PC-9 (cell line): Measurements from ENCODE around the gene TXNL4A. TPM values are rescaled to one million over a fixed set of nuclear protein-coding genes. Genes with fewer than 3 reads are reported as not detected.

Experiments
- BruUV-seq: library from RNA; stranded (reverse); fragments of 400-500 nt; replicated peaks from 2 replicates; lab custom pipeline; 2021; lab: Mats Ljungman, UMichigan
- CTCF ChIA-PET: fragments of 300-600 bp; sonication (Branson Sonifier 250); formaldehyde crosslinking; loops from one replicate; lab custom pipeline; 2022; ENCODE audit warnings: antibody characterized with exemption; lab: Charles Lee
- POLR2A ChIA-PET: fragments of 300-600 bp; sonication (Branson Sonifier 250); formaldehyde crosslinking; loops from one replicate; lab custom pipeline; 2022; ENCODE audit warnings: antibody characterized with exemption; ENCODE audit not compliant: unreplicated experiment; lab: Charles Lee
- DNase-seq, 2 experiments: peaks; one replicate each; pipeline versions ENCODE4 v3.0.0 to v3.0.0-alpha.2; 2015 to 2022; ENCODE audit warnings: mixed read lengths in 1 of 2
- H2AFZ ChIP-seq: fragments of 200-600 bp; sonication (generic); 2 replicates; pipeline ENCODE4 v1.8.1; 2017; ENCODE audit warnings: antibody characterized with exemption
- H3F3A ChIP-seq: fragments of 200-600 bp; sonication (generic); 2 replicates; pipeline ENCODE4 v1.8.1; 2017; ENCODE audit warnings: antibody characterized with exemption, mild to moderate bottlenecking, low read depth; ENCODE audit not compliant: insufficient read depth
- H3K27ac ChIP-seq: fragments of 200-600 bp; sonication (generic); 2 replicates; pipeline ENCODE4 v1.6.1; 2016; ENCODE audit warnings: mixed run types
- H3K27me3 ChIP-seq: fragments of 200-600 bp; sonication (generic); 2 replicates; pipeline ENCODE4 v1.6.1; 2016; ENCODE audit warnings: low read depth, mixed run types; ENCODE audit not compliant: insufficient read depth
- H3K36me3 ChIP-seq: fragments of 200-600 bp; sonication (generic); 2 replicates; pipeline ENCODE4 v1.6.1; 2016; ENCODE audit warnings: low read depth, mixed run types
- H3K4me1 ChIP-seq: fragments of 200-600 bp; sonication (generic); replicated peaks from 2 replicates; pipeline ENCODE4 v1.6.1; 2016; ENCODE audit warnings: mixed run types; ENCODE audit not compliant: insufficient read depth
- H3K4me2 ChIP-seq: fragments of 200-600 bp; sonication (generic); 2 replicates; pipeline ENCODE4 v1.6.1; 2017; ENCODE audit warnings: mixed run types
- H3K4me3 ChIP-seq: fragments of 200-600 bp; sonication (generic); 2 replicates; pipeline ENCODE4 v1.6.1; 2016; ENCODE audit warnings: mixed run types
- H3K79me2 ChIP-seq: fragments of 200-600 bp; sonication (generic); 2 replicates; pipeline ENCODE4 v1.6.1; 2017; ENCODE audit warnings: low read depth, mixed run types
- H3K9me2 ChIP-seq: fragments of 200-600 bp; sonication (generic); 2 replicates; pipeline ENCODE4 v1.8.1; 2017; ENCODE audit warnings: mild to moderate bottlenecking; ENCODE audit not compliant: insufficient read depth
- H3K9me3 ChIP-seq: fragments of 200-600 bp; sonication (generic); 2 replicates; pipeline ENCODE4 v1.8.1; 2016; ENCODE audit warnings: low read depth; ENCODE audit not compliant: insufficient read depth
- H4K20me1 ChIP-seq: fragments of 200-600 bp; sonication (generic); 2 replicates; pipeline ENCODE4 v1.8.1; 2017; ENCODE audit not compliant: insufficient read depth
- CTCF ChIP-seq: fragments of 200-600 bp; sonication (generic); conservative IDR thresholded peaks from 2 replicates; pipeline ENCODE4 v1.6.1; 2017; ENCODE audit warnings: mixed run types, antibody characterized with exemption, mild to moderate bottlenecking, moderate library complexity
- EZH2 ChIP-seq: fragments of 200-600 bp; sonication (generic); IDR thresholded peaks from 2 replicates; pipeline ENCODE4 v1.8.0; 2017; ENCODE audit warnings: antibody characterized with exemption, low read depth
- intact Hi-C: fragments of 100-400 bp; cut with micrococcal nuclease; formaldehyde crosslinking; loops from one replicate; pipeline ENCODE4 v1.10.0; 2022; ENCODE audit not compliant: unreplicated experiment
- total RNA-seq: library from RNA; stranded (reverse); gene quantifications from 2 replicates; pipeline ENCODE4 v1.2.3, GENCODE V29; 2021

The TXNL4A gene
- total RNA-seq, 1 experiment from 2014 or later, result 106 TPM

GRCh38 chr18:79949697-79950487 lies 38.5 kb downstream of the TXNL4A start:
- peak overlapping the region; percentile 92 for H3K4me2 ChIP-seq
- H3K36me3 ChIP-seq, result no peaks in the 10 kb centered on the region
- TF ChIP-seq EZH2, result no peak
- no peak for TF ChIP-seq CTCF
- peaks cover 26% of the 10 kb centered on the region; the same call in 1 of the 2 replicates for H3K79me2 ChIP-seq
- H3K9me3 ChIP-seq, result no peaks in the 10 kb centered on the region
- 0 out of 2 replicates have a peak, but pooled peaks cover 6% of the 10 kb centered on the region for H4K20me1 ChIP-seq
- intact Hi-C loops, result no loop called here
- CTCF ChIA-PET, result no interaction called here
- TSS peak; percentile 50 for BruUV-seq
- peaks cover 15% of the 10 kb centered on the region; the same call in 1 of the 2 replicates for H3K4me1 ChIP-seq
- no peaks in the 10 kb centered on the region for H3K27me3 ChIP-seq
- peaks cover 11% of the 10 kb centered on the region for H3F3A ChIP-seq
- no peak overlapping the region for H2AFZ ChIP-seq
- peak overlapping the region; percentile 69; the same call in 1 of the 2 replicates for H3K4me3 ChIP-seq
- POLR2A ChIA-PET, result no interaction called here
- H3K27ac ChIP-seq, result no peak overlapping the region
- no peaks in the 10 kb centered on the region for H3K9me2 ChIP-seq
- DNase-seq, result no peak

- no peak overlapping the region for H2AFZ ChIP-seq
- no peak overlapping the region for H3K4me2 ChIP-seq
- POLR2A ChIA-PET, result no interaction called here
- no peaks in the 10 kb centered on the region for H3K27me3 ChIP-seq
- no peak overlapping the region for H3K27ac ChIP-seq
- H3K79me2 ChIP-seq, result peaks cover 26% of the 10 kb centered on the region; the same call in 1 of the 2 replicates
- 0 out of 2 replicates have a peak, but pooled peaks cover 6% of the 10 kb centered on the region for H4K20me1 ChIP-seq
- no TSS peak for BruUV-seq
- no peak for DNase-seq
- H3K9me3 ChIP-seq, result no peaks in the 10 kb centered on the region
- TF ChIP-seq EZH2 (no peak), CTCF (no peak)
- H3K36me3 ChIP-seq, result no peaks in the 10 kb centered on the region
- no peaks in the 10 kb centered on the region for H3K9me2 ChIP-seq
- CTCF ChIA-PET, result no interaction called here
- intact Hi-C loops, result no loop called here
- H3K4me3 ChIP-seq, result no peak overlapping the region
- H3F3A ChIP-seq, result peaks cover 6% of the 10 kb centered on the region
- H3K4me1 ChIP-seq, result peaks cover 15% of the 10 kb centered on the region; the same call in 1 of the 2 replicates
These were observed 39.5 kb downstream of the TXNL4A start for GRCh38 chr18:79948719-79949411.

- Histone ChIP-seq H3K4me3 (no peak overlapping the region), H3K36me3 (no peaks in the 10 kb centered on the region), H4K20me1 (0 out of 2 replicates have a peak, but pooled peaks cover 6% of the 10 kb centered on the region), H3K4me1 (peaks cover 15% of the 10 kb centered on the region; the same call in 1 of the 2 replicates), H3K27ac (no peak overlapping the region), H3K9me3 (no peaks in the 10 kb centered on the region), H3K9me2 (no peaks in the 10 kb centered on the region), H3K79me2 (peaks cover 26% of the 10 kb centered on the region; the same call in 1 of the 2 replicates), H3F3A (peaks cover 5% of the 10 kb centered on the region), H3K27me3 (no peaks in the 10 kb centered on the region), H3K4me2 (no peak overlapping the region), H2AFZ (no peak overlapping the region)
- TF ChIP-seq EZH2, result no peak
- no peak for DNase-seq
- no TSS peak for BruUV-seq
- ChIA-PET CTCF (no interaction called here), POLR2A (interaction anchor here (0.6 kb wide), 1 partner anchor 302 kb away, joined by 19 read pairs; no protein-coding TSS in a partner anchor)
- intact Hi-C loops, result loop anchor here (1.0 kb wide), 1 partner anchor 85 kb away; no protein-coding TSS in a partner anchor
These were observed 40.3 kb downstream of the TXNL4A start for GRCh38 chr18:79947881-79948610.
